D721Med (cell line): ENCODE results near the gene ROBO1.

ENCODE experiments used
- DNase-seq: peaks from one replicate; pipeline ENCODE4 v3.0.0; 2011; ENCODE audit warnings: low spot score; ENCODE audit not compliant: insufficient read length
- FAIRE-seq: peaks from 2 replicates; lab custom pipeline; 2011; peaks lifted over from hg19 to GRCh38; lab: Jason Lieb, UNC
- TF ChIP-seq, protein P1 (sequence below): IDR thresholded peaks from 2 replicates; pipeline ENCODE4 v1.5.1; 2012; ENCODE audit warnings: mild to moderate bottlenecking, control low read depth; ENCODE audit not compliant: insufficient read depth; ENCODE audit errors: missing control alignments

ROBO1 gene

GRCh38 chr3:78818161-78818985 lies 949.4 kb downstream of the ROBO1 start:
- TF ChIP-seq, protein P1, sequence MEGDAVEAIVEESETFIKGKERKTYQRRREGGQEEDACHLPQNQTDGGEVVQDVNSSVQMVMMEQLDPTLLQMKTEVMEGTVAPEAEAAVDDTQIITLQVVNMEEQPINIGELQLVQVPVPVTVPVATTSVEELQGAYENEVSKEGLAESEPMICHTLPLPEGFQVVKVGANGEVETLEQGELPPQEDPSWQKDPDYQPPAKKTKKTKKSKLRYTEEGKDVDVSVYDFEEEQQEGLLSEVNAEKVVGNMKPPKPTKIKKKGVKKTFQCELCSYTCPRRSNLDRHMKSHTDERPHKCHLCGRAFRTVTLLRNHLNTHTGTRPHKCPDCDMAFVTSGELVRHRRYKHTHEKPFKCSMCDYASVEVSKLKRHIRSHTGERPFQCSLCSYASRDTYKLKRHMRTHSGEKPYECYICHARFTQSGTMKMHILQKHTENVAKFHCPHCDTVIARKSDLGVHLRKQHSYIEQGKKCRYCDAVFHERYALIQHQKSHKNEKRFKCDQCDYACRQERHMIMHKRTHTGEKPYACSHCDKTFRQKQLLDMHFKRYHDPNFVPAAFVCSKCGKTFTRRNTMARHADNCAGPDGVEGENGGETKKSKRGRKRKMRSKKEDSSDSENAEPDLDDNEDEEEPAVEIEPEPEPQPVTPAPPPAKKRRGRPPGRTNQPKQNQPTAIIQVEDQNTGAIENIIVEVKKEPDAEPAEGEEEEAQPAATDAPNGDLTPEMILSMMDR: no peak
- FAIRE-seq (no peak), DNase-seq (no peak)

DNA sequence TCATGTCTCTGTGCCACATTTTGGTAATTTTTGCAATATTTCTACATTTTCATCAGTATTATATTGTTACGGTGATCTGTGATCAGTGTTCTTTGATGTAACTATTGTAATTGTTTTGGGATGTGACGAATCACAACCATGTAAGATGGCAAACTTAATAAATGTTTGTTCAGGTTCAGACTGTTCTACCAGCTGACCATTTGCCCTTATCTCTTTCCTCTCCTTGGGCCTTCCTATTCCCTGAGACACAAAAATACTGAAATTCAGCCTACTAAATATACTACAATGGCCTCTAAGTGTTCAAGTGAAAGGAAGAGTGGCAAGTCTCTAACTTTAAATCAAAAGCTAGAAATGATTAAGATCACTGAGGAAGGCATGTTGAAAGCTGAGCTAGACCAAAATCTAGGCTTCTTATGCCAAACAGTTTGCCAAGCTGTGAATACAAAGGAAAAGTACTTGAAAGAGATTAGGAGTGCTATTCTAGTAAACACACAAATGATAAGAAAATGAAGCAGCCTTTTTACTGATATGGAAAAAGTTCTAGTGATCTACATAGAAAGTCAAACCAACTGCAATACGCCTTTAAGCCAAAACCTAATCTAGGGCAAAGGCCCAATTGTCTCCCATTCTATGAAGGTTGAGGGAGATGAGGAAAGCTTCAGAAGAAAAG lies 952.8 kb downstream of the ROBO1 start:
- peak; percentile 64 for FAIRE-seq
- no peak for DNase-seq
- TF ChIP-seq, protein P1: no peak

- TF ChIP-seq, protein P1: no peak
- no peak for DNase-seq
- no peak for FAIRE-seq
Observed at GRCh38 chr3:78812166-78812565, 955.6 kb downstream of the ROBO1 start.

GRCh38 chr3:78809966-78810365 lies 957.8 kb downstream of the ROBO1 start:
- FAIRE-seq: no peak
- no peak for DNase-seq
- TF ChIP-seq, protein P1: no peak

GRCh38 chr3:78804251-78805037 lies 963.4 kb downstream of the ROBO1 start:
- TF ChIP-seq, protein P1: no peak
- FAIRE-seq (no peak), DNase-seq (no peak)

GRCh38 chr3:78802562-78802930 lies 965.3 kb downstream of the ROBO1 start:
- FAIRE-seq (no peak), DNase-seq (no peak)
- TF ChIP-seq, protein P1: no peak
